Heart left ventricle (tissue), 16 donors: ENCODE results near the gene SAPCD1. TPM values are rescaled to one million over a fixed set of nuclear protein-coding genes. Genes with fewer than 3 reads are reported as not detected.

Experiments used
- ATAC-seq, 4 donors: fragments of 200-7000 bp; cut with Tn5 transposase; one replicate each; pipeline ENCODE4 v1.9.1; 2020 to 2022; ENCODE audit warnings: moderate library complexity in 4 of 4, mild to moderate bottlenecking in 3 of 4, moderate number of reproducible peaks in 1 of 4
- DNase-seq, 5 donors: peaks; one replicate each; pipeline ENCODE4 v3.0.0-alpha.2; 2020
- H3K27ac ChIP-seq, 12 donors: fragments of 200-600 bp; sonication (generic) in 4 of 12; one replicate each; pipeline versions ENCODE4 v1.5.0 to v1.8.0; 2016 to 2022; ENCODE audit warnings: mild to moderate bottlenecking in 2 of 12
- H3K27me3 ChIP-seq, 9 donors: fragments of 200-600 bp; sonication (generic) in 2 of 9; one replicate each; pipeline versions ENCODE4 v1.5.1 to v1.8.0; 2016 to 2022; ENCODE audit warnings: mild to moderate bottlenecking in 3 of 9
- H3K36me3 ChIP-seq, 9 donors: fragments of 200-600 bp; sonication (generic) in 2 of 9; one replicate each; pipeline versions ENCODE4 v1.5.0 to v1.8.0; 2018 to 2022; ENCODE audit warnings: mild to moderate bottlenecking in 2 of 9
- H3K4me1 ChIP-seq, 12 donors: fragments of 200-600 bp; sonication (generic) in 4 of 12; one replicate each; pipeline versions ENCODE4 v1.5.0 to v1.8.0; 2016 to 2022; ENCODE audit warnings: mild to moderate bottlenecking in 3 of 12
- H3K4me3 ChIP-seq, 12 donors: fragments of 200-600 bp; sonication (generic) in 4 of 12; one replicate each; pipeline versions ENCODE4 v1.5.0 to v1.8.0; 2017 to 2022; ENCODE audit warnings: mild to moderate bottlenecking in 9 of 12, moderate library complexity in 4 of 12
- H3K9me3 ChIP-seq, 12 donors: fragments of 200-600 bp; sonication (generic) in 4 of 12; one replicate each; pipeline versions ENCODE4 v1.5.0 to v1.8.0; 2016 to 2022; ENCODE audit warnings: mild to moderate bottlenecking in 1 of 12
- CTCF ChIP-seq, 12 donors: fragments of 200-600 bp; sonication (generic) in 4 of 12; IDR thresholded peaks; one replicate each; pipeline versions ENCODE4 v1.5.0 to v1.8.0; 2018 to 2022; ENCODE audit warnings: antibody characterized with exemption in 12 of 12, mild to moderate bottlenecking in 5 of 12
- POLR2A ChIP-seq, 2 donors: fragments of 450-650 bp; IDR thresholded peaks; one replicate each; pipeline ENCODE4 v1.6.1; 2017; ENCODE audit warnings: antibody characterized with exemption in 2 of 2, mild to moderate bottlenecking in 2 of 2, moderate library complexity in 2 of 2
- WGBS, 4 donors: extraction: QIAGEN DNeasy Blood & Tissue Kit in 2 of 4; methylation state at CpG; one replicate each; pipeline versions ENCODE4 v1.1.5 to v1.1.7; 2013 to 2018; 5-methylcytosine and 5-hydroxymethylcytosine counted together
- intact Hi-C, 10 donors: fragments of 100-400 bp; cut with DNase I; formaldehyde crosslinking; loops; one replicate each; pipeline versions ENCODE4 v1.11.1 to v1.14.2; 2022
- polyA plus RNA-seq, 2 donors: library from polyadenylated mRNA; stranded (reverse); fragments of 200-250 nt; gene quantifications; one replicate each; pipeline ENCODE4 v1.2.3, GENCODE V29; 2013
- total RNA-seq, 9 donors: library from RNA; depleted of rRNA in 2 of 9; stranded (reverse); fragments of >200 nt in 2 of 9; fragmentation: NEBNext Ultra II Directional in 3 of 9; extraction: Animal tissue kit (Norgen Biotek cat#: 25700) in 3 of 9; gene quantifications; one replicate each; pipeline versions ENCODE4 v1.1.0 to v1.2.4, GENCODE V29; 2016 to 2023
- donor health status: ischemic (EF 13 %, LVEDD 7.1; RV severe dilation, severe dysfunction).
- donor health status: healthy with polysubstance abuse.
- donor health status: DM: no; HTN: yes; CAD: no.
- donor health status: DM: no; HTN: no; CAD: no.
- donor health status: ischemic (EF 25% LVEDD 6.9; RV normal size, moderate dysfunction).
- donor health status: ischemic (EF 25% LVEDD 5.7; RV mildly dilated, moderate dysfunction).
- donor health status: healthy.
- donor health status: DM: yes; HTN: yes; CAD: no.
- donor health status: ischemic (EF 35%, LVEDD 5.7; RV mildly dilated, moderate dysfunction).
- donor health status: nonischemic (EF 11% LVEDD 7.7; RV severe dilation, severe dysfunction).
- donor health status: DM: yes; HTN: yes; CAD: no.
- donor health status: PGD.
- donor health status: ischemic (EF 29% LVEDD 5.4; RV normal size, mild dysfunction).
- donor health status: nonischemic (EF 23%, LVEDD 6.1; RV moderate dilation, normal function).

The SAPCD1 gene
- total and polyA plus RNA-seq, 11 donors = 0.35 to 1.5 (median 0.73) TPM; not detected in 6

GRCh38 chr6:31719001-31719400, 43.5 kb upstream of the SAPCD1 start:
- H3K36me3 ChIP-seq = no peaks in the 10 kb centered on the region
- WGBS, 4 donors = 81 to 90% (median 87%) methylated on average over 6 of the region's 6 CpGs
- H3K4me1 ChIP-seq = no peaks in the 10 kb centered on the region
- no peaks in the 10 kb centered on the region for H3K9me3 ChIP-seq
- intact Hi-C loops = no loop called here
- no peak overlapping the region for H3K4me3 ChIP-seq
- TF ChIP-seq POLR2A (IDR thresholded peaks at IDR 0.05) (no peak), CTCF (IDR thresholded peaks at IDR 0.05) (no peak)
- no peak for ATAC-seq
- no peaks in the 10 kb centered on the region for H3K27me3 ChIP-seq
- DNase-seq = peak in 1 of 5 donors; percentile 9
- no peak overlapping the region for H3K27ac ChIP-seq

GRCh38 chr6:31720196-31720770, 42.2 kb upstream of the SAPCD1 start:
- TF ChIP-seq CTCF (IDR thresholded peaks at IDR 0.05) (no peak), POLR2A (IDR thresholded peaks at IDR 0.05) (no peak)
- Histone ChIP-seq H3K4me1 (no peaks in the 10 kb centered on the region), H3K9me3 (no peaks in the 10 kb centered on the region), H3K36me3 (no peaks in the 10 kb centered on the region), H3K4me3 (no peak overlapping the region), H3K27me3 (no peaks in the 10 kb centered on the region), H3K27ac (no peak overlapping the region)
- ATAC-seq (no peak), DNase-seq (no peak)
- intact Hi-C loops = no loop called here
- WGBS, 4 donors = 85 to 89% (median 88%) methylated on average over 5 of the region's 5 CpGs

GRCh38 chr6:31721351-31722020, 41.0 kb upstream of the SAPCD1 start, which contains the start of gene LY6G6C:
TSS of gene LY6G6C (minus strand) at chr6:31721746. CDS start at chr6:31721679, 67 bp downstream.
- Histone ChIP-seq H3K27ac (no peak within 1 kb of the TSS), H3K9me3 (no peaks in the 10 kb centered on the region), H3K4me1 (peaks cover 0 to 10% (median 0%) of the 10 kb centered on the region in 12 donors), H3K36me3 (peaks cover 0 to 11% (median 6%) of the 10 kb centered on the region in 9 donors), H3K27me3 (no peaks in the 10 kb centered on the region), H3K4me3 (no peak within 1 kb of the TSS)
- 84 to 93% (median 89%) methylated on average over 4 of the region's 4 CpGs for WGBS, 4 donors
- DNase-seq (peak in 1 of 5 donors; percentile 18), ATAC-seq (no peak)
- intact Hi-C loops = no loop called here
- no peak for TF ChIP-seq CTCF (IDR thresholded peaks at IDR 0.05)
- TF ChIP-seq POLR2A (IDR thresholded peaks at IDR 0.05) = no peak

- no peak for ATAC-seq
- peaks cover 0 to 18% (median 13%) of the 10 kb centered on the region in 9 donors for H3K36me3 ChIP-seq
- WGBS, 4 donors = 91 to 100% (median 97%) methylated on average over 3 of the region's 3 CpGs
- H3K27me3 ChIP-seq = no peaks in the 10 kb centered on the region
- H3K27ac ChIP-seq = no peak overlapping the region
- H3K4me1 ChIP-seq = peaks cover 0 to 17% (median 1%) of the 10 kb centered on the region in 12 donors
- intact Hi-C loops = no loop called here
- peak in 1 of 5 donors; percentile 13 for DNase-seq
- TF ChIP-seq CTCF (IDR thresholded peaks at IDR 0.05) = no peak
- no peak for TF ChIP-seq POLR2A (IDR thresholded peaks at IDR 0.05)
- no peak overlapping the region for H3K4me3 ChIP-seq
- H3K9me3 ChIP-seq = no peaks in the 10 kb centered on the region
Measured at GRCh38 chr6:31722173-31722572, 40.3 kb upstream of the SAPCD1 start.
